HepG2 (cell line): Measurements from ENCODE around the gene LAPTM4A. TPM values are rescaled to one million over a fixed set of nuclear protein-coding genes. Genes with fewer than 3 reads are reported as not detected.

Experiments
- ARID2 ChIP-seq: sonication (generic); formaldehyde crosslinking; IDR thresholded peaks from 2 replicates; pipeline ENCODE4 v1.8.1; 2022; ENCODE audit warnings: mild to moderate bottlenecking, missing genetic modification reagents, borderline replicate concordance
- BCL6 ChIP-seq: IDR thresholded peaks from 2 replicates; pipeline ENCODE4 v1.6.1; 2016; ENCODE audit warnings: missing genetic modification reagents, missing compliant biosample characterization
- DMAP1 ChIP-seq: IDR thresholded peaks from 2 replicates; pipeline ENCODE4 v1.6.1; 2016
- EP300 ChIP-seq, 3 experiments: sonication (generic) in 1 of 3; formaldehyde crosslinking in 1 of 3; IDR thresholded peaks; 2 replicates each; pipeline versions ENCODE4 v1.5.1 to v1.6.1; 2011 to 2020; ENCODE audit warnings: low read depth in 2 of 3, low read length in 2 of 3, borderline replicate concordance in 1 of 3, improper control_type of control experiment in 1 of 3, mild to moderate bottlenecking in 1 of 3, missing genetic modification reagents in 1 of 3, moderate library complexity in 1 of 3
- FOXA3 ChIP-seq: IDR thresholded peaks from 2 replicates; pipeline ENCODE4 v1.6.1; 2016; ENCODE audit warnings: missing genetic modification reagents, missing compliant biosample characterization
- HMG20A ChIP-seq: IDR thresholded peaks from 2 replicates; pipeline ENCODE4 v1.6.1; 2016; ENCODE audit warnings: borderline replicate concordance
- HNRNPUL1 ChIP-seq: fragments of 200-400 bp; formaldehyde crosslinking; IDR thresholded peaks from 2 replicates; pipeline ENCODE4 v1.6.1; 2017; ENCODE audit warnings: low read depth, mild to moderate bottlenecking, low read length, moderate library complexity
- KLF6 ChIP-seq: IDR thresholded peaks from 2 replicates; pipeline ENCODE4 v1.8.0; 2016; ENCODE audit warnings: missing biosample characterization, missing genetic modification reagents
- RFX1 ChIP-seq: fragments of 450-650 bp; IDR thresholded peaks from 2 replicates; pipeline ENCODE4 v1.6.1; 2017
- SMARCC2 ChIP-seq: fragments of 450-650 bp; IDR thresholded peaks from 2 replicates; pipeline ENCODE4 v1.6.1; 2017; ENCODE audit warnings: antibody characterized with exemption, mild to moderate bottlenecking
- SSRP1 ChIP-seq: IDR thresholded peaks from 2 replicates; pipeline ENCODE4 v1.6.1; 2016; ENCODE audit warnings: control low read depth
- TBX2 ChIP-seq: sonication (generic); formaldehyde crosslinking; IDR thresholded peaks from 2 replicates; pipeline ENCODE4 v1.5.0; 2020; ENCODE audit warnings: missing genetic modification reagents, mild to moderate bottlenecking, borderline replicate concordance
- ZNF296 ChIP-seq: sonication (generic); formaldehyde crosslinking; conservative IDR thresholded peaks from 2 replicates; pipeline ENCODE4 v1.5.0; 2020; ENCODE audit warnings: mild to moderate bottlenecking, missing genetic modification reagents
- ZNF749 ChIP-seq: sonication (generic); formaldehyde crosslinking; IDR thresholded peaks from 2 replicates; pipeline ENCODE4 v1.8.0; 2022; ENCODE audit warnings: mild to moderate bottlenecking, missing genetic modification reagents, moderate library complexity, borderline replicate concordance
- ZNF850 ChIP-seq: sonication (generic); formaldehyde crosslinking; conservative IDR thresholded peaks from 2 replicates; pipeline ENCODE4 v1.9.0; 2021; ENCODE audit warnings: mild to moderate bottlenecking, missing genetic modification reagents
- polyA plus RNA-seq, 8 experiments: library from polyadenylated mRNA; depleted of rRNA in 3 of 8; stranded (reverse) in 7 of 8; unstranded in 1 of 8; fragments of >200 nt; fragmentation: Illumina TruSeq in 4 of 8; extraction: Trizol in 4 of 8; gene quantifications; 2 replicates each; pipeline versions ENCODE4 v1.2.1 to v1.2.3, GENCODE V29; 2011 to 2016; ENCODE audit warnings: low read depth in 4 of 8, missing spikeins in 1 of 8, mixed read lengths in 1 of 8; ENCODE audit not compliant: insufficient read depth in 1 of 8
- total RNA-seq, 5 experiments: library from RNA; depleted of rRNA; stranded (reverse); fragments of >200 nt; fragmentation: Illumina TruSeq; extraction: Trizol; gene quantifications; 2 replicates each; pipeline ENCODE4 v1.2.3, GENCODE V29; 2016; ENCODE audit warnings: low read depth in 1 of 5
- TF ChIP-seq, protein P1 (sequence below): sonication (generic); formaldehyde crosslinking; IDR thresholded peaks from 2 replicates; pipeline ENCODE4 v1.4.0; 2020; ENCODE audit warnings: low read depth, mild to moderate bottlenecking, missing genetic modification reagents
- TF ChIP-seq, protein P2 (sequence below): sonication (generic); formaldehyde crosslinking; IDR thresholded peaks from 2 replicates; pipeline ENCODE4 v1.8.0; 2022; ENCODE audit warnings: mild to moderate bottlenecking, missing genetic modification reagents, borderline replicate concordance
- TF ChIP-seq, protein P3 (sequence below): sonication (generic); formaldehyde crosslinking; IDR thresholded peaks from 2 replicates; pipeline ENCODE4 v1.4.0; 2020; ENCODE audit warnings: missing genetic modification reagents, mild to moderate bottlenecking, borderline replicate concordance
- TF ChIP-seq, protein P4 (sequence below): IDR thresholded peaks from 2 replicates; pipeline ENCODE4 v1.6.1; 2016; ENCODE audit warnings: low read depth, missing genetic modification reagents, missing compliant biosample characterization

The LAPTM4A gene
- total and polyA plus RNA-seq, 2 of the 13 experiments (the other 11 are each of a cell fraction or from before 2014, with no cell fraction given) = 116 to 558 TPM

DNA sequence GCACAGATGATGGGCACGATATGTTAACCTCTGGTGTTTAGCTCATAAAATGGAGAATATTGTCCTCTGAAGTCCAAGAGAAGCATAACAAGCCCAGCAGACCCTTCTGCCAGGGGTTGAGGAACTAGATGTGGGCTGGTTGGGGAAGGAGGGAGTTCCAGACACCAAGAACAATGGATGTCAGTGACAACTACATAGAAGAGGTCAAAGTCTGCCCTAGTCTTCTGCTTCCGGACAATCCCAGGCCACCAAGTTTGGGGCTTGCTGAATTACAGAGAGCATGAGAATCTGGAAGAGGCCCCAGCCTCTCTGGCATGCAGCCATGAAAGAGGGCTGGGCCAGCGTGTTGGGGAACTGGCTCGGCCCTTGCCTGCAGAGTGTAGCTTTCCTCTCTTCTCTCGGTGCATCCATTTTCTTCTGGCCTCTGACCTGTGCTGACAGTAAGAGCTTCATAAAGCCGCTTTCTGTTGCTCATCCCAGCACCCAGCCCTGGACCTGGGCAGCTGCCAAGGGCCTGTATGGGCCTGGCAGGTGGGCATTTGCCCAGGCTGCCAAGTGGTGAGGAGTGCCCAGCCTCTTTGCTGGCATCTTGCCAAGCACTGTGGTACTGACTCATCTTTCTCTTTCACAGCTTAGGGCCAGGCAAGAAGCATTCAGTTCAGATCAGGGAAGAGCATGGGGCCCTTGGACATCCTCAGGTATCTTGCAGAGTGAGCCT lies 14.6 kb upstream of the LAPTM4A start (continued):
- TF ChIP-seq, protein P1, sequence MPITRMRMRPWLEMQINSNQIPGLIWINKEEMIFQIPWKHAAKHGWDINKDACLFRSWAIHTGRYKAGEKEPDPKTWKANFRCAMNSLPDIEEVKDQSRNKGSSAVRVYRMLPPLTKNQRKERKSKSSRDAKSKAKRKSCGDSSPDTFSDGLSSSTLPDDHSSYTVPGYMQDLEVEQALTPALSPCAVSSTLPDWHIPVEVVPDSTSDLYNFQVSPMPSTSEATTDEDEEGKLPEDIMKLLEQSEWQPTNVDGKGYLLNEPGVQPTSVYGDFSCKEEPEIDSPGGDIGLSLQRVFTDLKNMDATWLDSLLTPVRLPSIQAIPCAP (CRISPR knock-in tag) = no peak
- no peak for TF ChIP-seq ZNF850
- TF ChIP-seq ARID2 (CRISPR knock-in tag) = no peak; the same call in 1 of the 2 replicates
- TF ChIP-seq SSRP1 = 0 out of 2 replicates have a peak, but pooled peaks have one; percentile 40
- TF ChIP-seq RFX1 = no peak
- TF ChIP-seq HNRNPUL1 = no peak
- peak; percentile 81 for TF ChIP-seq TBX2 (CRISPR knock-in tag)
- TF ChIP-seq BCL6 (CRISPR knock-in tag) = peak; percentile 39; the same call in 1 of the 2 replicates
- TF ChIP-seq, protein P2, sequence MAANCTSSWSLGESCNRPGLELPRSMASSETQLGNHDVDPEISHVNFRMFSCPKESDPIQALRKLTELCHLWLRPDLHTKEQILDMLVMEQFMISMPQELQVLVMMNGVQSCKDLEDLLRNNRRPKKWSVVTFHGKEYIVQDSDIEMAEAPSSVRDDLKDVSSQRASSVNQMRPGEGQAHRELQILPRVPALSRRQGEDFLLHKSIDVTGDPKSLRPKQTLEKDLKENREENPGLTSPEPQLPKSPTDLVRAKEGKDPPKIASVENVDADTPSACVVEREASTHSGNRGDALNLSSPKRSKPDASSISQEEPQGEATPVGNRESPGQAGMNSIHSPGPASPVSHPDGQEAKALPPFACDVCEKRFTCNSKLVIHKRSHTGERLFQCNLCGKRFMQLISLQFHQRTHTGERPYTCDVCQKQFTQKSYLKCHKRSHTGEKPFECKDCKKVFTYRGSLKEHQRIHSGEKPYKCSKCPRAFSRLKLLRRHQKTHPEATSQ = no peak
- TF ChIP-seq, protein P3, sequence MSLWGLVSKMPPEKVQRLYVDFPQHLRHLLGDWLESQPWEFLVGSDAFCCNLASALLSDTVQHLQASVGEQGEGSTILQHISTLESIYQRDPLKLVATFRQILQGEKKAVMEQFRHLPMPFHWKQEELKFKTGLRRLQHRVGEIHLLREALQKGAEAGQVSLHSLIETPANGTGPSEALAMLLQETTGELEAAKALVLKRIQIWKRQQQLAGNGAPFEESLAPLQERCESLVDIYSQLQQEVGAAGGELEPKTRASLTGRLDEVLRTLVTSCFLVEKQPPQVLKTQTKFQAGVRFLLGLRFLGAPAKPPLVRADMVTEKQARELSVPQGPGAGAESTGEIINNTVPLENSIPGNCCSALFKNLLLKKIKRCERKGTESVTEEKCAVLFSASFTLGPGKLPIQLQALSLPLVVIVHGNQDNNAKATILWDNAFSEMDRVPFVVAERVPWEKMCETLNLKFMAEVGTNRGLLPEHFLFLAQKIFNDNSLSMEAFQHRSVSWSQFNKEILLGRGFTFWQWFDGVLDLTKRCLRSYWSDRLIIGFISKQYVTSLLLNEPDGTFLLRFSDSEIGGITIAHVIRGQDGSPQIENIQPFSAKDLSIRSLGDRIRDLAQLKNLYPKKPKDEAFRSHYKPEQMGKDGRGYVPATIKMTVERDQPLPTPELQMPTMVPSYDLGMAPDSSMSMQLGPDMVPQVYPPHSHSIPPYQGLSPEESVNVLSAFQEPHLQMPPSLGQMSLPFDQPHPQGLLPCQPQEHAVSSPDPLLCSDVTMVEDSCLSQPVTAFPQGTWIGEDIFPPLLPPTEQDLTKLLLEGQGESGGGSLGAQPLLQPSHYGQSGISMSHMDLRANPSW = no peak
- TF ChIP-seq ZNF296 (CRISPR knock-in tag) = no peak; the same call in 1 of the 2 replicates
- TF ChIP-seq FOXA3 (CRISPR knock-in tag) = peak; percentile 41; the same call in 1 of the 2 replicates
- TF ChIP-seq, protein P4, sequence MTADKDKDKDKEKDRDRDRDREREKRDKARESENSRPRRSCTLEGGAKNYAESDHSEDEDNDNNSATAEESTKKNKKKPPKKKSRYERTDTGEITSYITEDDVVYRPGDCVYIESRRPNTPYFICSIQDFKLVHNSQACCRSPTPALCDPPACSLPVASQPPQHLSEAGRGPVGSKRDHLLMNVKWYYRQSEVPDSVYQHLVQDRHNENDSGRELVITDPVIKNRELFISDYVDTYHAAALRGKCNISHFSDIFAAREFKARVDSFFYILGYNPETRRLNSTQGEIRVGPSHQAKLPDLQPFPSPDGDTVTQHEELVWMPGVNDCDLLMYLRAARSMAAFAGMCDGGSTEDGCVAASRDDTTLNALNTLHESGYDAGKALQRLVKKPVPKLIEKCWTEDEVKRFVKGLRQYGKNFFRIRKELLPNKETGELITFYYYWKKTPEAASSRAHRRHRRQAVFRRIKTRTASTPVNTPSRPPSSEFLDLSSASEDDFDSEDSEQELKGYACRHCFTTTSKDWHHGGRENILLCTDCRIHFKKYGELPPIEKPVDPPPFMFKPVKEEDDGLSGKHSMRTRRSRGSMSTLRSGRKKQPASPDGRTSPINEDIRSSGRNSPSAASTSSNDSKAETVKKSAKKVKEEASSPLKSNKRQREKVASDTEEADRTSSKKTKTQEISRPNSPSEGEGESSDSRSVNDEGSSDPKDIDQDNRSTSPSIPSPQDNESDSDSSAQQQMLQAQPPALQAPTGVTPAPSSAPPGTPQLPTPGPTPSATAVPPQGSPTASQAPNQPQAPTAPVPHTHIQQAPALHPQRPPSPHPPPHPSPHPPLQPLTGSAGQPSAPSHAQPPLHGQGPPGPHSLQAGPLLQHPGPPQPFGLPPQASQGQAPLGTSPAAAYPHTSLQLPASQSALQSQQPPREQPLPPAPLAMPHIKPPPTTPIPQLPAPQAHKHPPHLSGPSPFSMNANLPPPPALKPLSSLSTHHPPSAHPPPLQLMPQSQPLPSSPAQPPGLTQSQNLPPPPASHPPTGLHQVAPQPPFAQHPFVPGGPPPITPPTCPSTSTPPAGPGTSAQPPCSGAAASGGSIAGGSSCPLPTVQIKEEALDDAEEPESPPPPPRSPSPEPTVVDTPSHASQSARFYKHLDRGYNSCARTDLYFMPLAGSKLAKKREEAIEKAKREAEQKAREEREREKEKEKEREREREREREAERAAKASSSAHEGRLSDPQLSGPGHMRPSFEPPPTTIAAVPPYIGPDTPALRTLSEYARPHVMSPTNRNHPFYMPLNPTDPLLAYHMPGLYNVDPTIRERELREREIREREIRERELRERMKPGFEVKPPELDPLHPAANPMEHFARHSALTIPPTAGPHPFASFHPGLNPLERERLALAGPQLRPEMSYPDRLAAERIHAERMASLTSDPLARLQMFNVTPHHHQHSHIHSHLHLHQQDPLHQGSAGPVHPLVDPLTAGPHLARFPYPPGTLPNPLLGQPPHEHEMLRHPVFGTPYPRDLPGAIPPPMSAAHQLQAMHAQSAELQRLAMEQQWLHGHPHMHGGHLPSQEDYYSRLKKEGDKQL (CRISPR knock-in tag) = no peak
- peak; percentile 54; the same call in 1 of the 2 replicates for TF ChIP-seq ZNF749
- 0 out of 2 replicates have a peak, but pooled peaks have one; percentile 34 for TF ChIP-seq DMAP1 (CRISPR knock-in tag)
- peak in 1 of 2 experiments; percentile 67; a peak in 2 of 4 replicates for TF ChIP-seq EP300 (IDR thresholded peaks at IDR 0.05; ENCODE audit: low read depth in 2 of 2, low read length in 2 of 2)
- no peak for TF ChIP-seq EP300 (CRISPR knock-in tag; IDR thresholded peaks at IDR 0.05; ENCODE audit: borderline replicate concordance)
- no peak for TF ChIP-seq SMARCC2
- TF ChIP-seq KLF6 (CRISPR knock-in tag) = no peak
- TF ChIP-seq HMG20A (CRISPR knock-in tag) = peak; percentile 85
